HG02571 (cell line): Measurements from ENCODE around the gene STK11.

Experiments used
- ATAC-seq: cut with Tn5 transposase; IDR thresholded peaks from one replicate; pipeline ENCODE4 v1.9.1; 2021; ENCODE audit warnings: mild to moderate bottlenecking, moderate library complexity; ENCODE audit not compliant: unreplicated experiment

Gene STK11

GRCh38 chr19:1270854-1271527 lies 65.4 kb downstream of the STK11 start:
- no peak for ATAC-seq

GRCh38 chr19:1271528-1272422 lies 66.2 kb downstream of the STK11 start:
- ATAC-seq, result no peak

GRCh38 chr19:1272423-1273262 lies 67.1 kb downstream of the STK11 start:
- ATAC-seq, result no peak

- ATAC-seq, result no peak
Observed at GRCh38 chr19:1273263-1274041, 67.9 kb downstream of the STK11 start.

- no peak for ATAC-seq
Observed at GRCh38 chr19:1274081-1274851, 68.7 kb downstream of the STK11 start.

- peak; percentile 3 for ATAC-seq
Observed at GRCh38 chr19:1274852-1275259, 69.3 kb downstream of the STK11 start.

GRCh38 chr19:1275260-1275975 lies 69.8 kb downstream of the STK11 start, which contains the start of gene FAM174C:
Gene FAM174C, plus strand, starts transcription at chr19:1275530. Its CDS starts 20 bp downstream, at chr19:1275550.
- peak; percentile 65 for ATAC-seq

- ATAC-seq, result no peak
Observed at GRCh38 chr19:1275976-1276627, 70.5 kb downstream of the STK11 start.

GRCh38 chr19:1276628-1277022 lies 71.0 kb downstream of the STK11 start:
- ATAC-seq, result no peak

- ATAC-seq, result no peak
Observed at GRCh38 chr19:1277061-1277460, 71.5 kb downstream of the STK11 start.
